NCI-H1417 treated with DMSO at 0.1 percent for 48 hours (cell line): ENCODE measurements around the gene ABL1.
"Not testable (repeated sequence)": the region's sequence is repeated elsewhere in the genome, so short reads cannot be mapped to it uniquely, and the experiment has no call there.

ENCODE experiments used
- DNase-seq: peaks from one replicate; lab custom pipeline; 2025; lab: John Stamatoyannopoulos, UW

Gene ABL1

DNA sequence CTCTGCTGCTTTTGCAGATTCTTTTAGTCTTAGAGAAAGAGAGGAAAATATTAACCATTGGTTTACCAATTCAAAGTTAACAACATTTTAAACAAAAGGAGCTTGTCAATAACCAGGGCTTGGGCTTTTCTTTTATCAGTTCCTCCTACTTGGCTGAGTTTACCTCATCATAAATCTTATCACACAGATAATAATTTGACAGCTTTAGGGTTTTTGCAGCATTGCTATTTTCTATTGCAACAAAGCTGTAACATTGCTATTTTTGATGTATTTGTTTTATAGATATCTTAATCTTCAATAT, 9.8 kb upstream of the ABL1 start:
- no peak for DNase-seq

DNA sequence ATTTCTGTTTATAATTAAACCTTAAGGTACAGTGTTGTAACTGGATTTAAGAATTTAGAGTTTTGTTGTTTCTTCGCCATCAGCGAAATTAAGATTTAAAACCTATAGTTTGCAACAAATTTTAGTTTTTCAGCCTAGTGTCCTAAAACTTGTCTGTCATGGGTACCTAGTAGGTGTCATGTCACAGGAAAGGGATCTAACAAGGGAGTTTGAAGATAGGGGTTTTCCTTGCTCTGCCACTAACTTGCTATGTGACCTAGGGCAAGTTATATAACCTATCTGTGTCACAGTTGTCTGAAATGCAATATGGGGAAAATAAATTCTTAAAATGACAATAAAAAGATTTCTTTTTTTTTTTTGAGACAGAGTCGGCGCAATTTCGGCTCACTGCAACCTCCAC, 9.2 kb upstream of the ABL1 start:
- no peak for DNase-seq

DNA sequence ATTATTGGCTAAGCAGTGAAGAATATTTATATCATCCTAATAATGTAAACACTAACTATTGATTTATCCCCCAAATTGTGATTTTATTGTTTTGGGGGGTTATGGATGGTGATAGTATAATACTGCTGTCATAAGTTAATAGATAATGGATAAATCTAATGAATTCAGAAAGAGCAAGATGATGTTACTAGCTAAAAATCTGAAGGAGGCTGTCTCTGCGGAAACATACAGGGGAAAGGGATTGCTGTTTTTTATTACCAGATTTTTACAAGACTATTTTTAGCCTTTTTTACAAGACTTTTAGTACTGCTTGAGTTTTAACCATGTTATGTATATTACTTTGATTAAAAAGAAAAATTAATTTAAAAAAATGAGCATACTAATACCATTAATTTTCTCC, 5.3 kb upstream of the ABL1 start:
- no peak for DNase-seq

DNA sequence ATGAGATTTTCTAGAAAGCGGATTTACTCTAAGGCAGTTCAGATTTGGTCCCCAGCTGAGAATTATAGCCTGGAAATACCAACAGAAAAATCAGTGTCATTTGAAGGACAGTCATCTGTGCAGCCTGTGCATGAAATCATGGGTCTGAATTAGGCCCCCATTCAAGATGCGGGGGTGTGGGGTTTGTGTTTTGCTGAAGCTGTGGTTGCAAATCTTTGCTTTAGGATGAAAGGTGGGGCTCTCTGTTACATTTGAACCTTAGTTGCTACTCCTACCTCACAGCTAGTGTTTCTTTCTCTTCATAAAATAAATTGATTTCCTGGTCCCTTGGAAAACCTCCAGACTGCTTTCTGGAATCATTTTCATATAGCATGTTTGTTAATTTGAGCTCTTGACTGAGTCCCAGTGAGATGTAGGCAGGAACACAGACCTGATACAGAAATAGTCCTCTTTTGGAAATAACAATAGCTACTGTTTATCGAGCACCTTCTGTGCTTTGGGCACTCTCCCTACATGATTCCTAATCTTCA, 4.8 kb upstream of the ABL1 start:
- no peak for DNase-seq

DNA sequence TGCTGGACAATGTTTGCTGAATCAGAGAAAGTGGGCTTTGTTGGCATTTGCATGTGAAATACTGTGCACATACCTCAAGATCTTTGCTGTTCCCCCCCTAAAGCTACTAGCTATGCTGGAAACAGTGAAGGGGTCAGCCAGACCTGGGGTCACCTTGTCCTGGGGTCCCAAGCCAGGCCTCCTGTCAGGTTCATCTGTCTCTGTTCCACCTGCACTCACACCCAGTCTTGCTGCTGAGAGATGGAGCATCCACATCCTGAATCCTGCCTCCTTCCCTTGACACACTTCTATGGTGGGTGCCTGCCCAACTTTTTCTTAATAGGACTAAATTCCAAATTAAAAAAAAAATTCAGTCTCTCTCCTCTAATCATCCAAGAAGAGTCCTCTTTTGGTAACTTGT, 4.0 kb upstream of the ABL1 start:
- DNase-seq = no peak

DNA sequence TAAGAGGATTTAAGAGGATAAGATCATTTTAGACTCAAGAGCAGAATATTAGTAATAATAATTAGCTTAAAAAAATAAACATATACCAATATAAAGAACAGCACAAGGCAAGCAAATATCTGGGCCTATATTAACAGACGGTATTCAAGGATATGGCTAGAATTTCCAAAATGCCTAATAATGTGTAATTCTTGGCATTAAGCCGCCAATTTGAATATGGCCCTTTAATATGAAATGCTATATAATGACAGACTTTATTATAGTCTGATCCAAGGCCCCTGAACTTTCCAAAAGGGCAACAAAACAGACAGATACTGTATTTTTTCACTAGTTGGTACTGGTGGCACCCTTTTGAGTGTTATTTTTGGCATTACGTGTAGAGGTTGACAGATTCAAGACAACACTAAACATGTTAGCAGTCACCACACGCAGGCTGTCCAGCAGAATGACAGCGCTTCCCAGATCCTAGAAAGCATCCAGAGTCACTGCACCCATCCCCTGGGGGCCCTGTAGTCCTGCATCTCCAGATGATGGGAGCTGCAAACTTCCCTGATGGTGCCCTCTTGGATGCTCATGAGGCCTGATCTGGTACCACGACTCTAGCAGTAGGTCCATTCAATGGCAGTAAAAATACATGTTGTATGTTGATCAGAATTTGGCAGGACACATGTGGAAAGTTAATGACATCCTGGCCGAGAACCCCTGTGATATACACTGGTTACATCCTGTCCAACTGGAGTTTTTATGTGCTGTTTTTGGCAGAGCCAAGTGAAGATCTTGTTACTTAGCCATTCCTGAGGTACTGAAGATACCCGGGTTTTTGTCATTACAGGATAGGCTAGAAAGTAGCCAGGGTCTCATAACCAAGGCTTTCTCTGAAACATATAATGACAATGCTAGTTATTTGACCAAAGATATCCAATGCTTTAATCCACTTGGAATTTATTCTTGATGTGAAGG, 1.7 kb upstream of the ABL1 start:
- no peak for DNase-seq

DNA sequence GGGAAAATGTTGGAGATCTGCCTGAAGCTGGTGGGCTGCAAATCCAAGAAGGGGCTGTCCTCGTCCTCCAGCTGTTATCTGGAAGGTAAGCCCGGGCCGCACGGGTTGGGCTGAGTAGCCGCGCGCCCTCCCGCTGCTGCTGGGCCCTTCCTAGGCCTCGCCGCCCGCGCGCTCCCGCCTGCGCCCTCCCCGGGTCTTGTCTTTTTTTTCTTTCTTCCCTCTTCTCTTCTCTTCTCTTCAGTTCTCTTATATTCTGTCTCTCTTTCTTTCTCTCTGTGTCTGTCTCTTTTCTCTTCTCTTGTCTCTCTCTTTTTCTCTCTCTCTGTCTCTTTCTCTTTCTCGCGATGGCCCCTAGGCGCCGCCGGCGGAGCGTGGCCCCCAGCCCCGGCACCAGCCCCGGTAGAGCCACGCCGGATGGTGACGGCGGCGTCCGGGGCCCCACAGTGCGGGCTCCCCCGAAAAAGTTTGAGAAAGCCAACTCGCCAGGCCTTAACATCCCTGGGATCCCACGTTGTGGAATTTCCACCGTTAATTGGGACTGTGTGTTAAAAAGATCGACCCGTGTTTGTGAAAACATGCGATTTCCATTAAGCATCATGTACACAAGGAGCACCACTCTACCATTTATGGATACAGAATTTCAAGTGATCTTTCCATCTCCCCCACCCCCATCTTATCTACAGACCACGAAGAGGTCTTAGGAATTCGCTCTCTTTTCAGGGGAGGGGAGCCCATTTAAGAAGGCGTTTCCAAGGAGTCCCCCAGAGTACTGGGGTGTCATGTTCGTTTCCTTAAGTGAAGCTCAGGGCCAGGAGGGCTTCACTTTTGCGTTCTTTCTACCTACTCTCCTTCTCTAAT, 616 bp downstream of the ABL1 start:
- no peak for DNase-seq

DNA sequence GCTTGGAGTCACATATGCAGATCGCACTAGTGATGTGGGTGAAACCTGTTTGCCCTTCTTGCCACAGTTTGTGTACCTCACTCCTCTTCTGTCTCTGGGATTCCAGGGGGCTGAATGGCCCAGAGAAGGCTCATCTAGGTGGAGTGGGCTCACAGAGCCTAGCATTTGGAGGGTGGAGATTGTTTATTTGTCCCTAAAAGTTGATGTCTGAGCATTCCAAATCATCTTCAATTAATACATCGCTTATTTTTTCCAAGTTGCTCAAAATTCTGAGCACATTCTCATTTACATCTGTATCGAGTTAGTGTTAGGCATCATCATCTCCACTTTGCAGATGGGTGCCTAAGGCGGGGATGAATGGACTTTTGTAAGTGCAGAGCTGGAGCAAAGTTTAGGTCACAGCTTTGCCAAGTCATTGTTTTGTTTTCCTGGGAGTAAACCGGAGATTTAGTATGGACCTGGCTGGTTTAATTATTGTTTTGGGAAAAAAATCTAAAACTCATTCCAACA, 2.0 kb downstream of the ABL1 start:
- no peak for DNase-seq

DNA sequence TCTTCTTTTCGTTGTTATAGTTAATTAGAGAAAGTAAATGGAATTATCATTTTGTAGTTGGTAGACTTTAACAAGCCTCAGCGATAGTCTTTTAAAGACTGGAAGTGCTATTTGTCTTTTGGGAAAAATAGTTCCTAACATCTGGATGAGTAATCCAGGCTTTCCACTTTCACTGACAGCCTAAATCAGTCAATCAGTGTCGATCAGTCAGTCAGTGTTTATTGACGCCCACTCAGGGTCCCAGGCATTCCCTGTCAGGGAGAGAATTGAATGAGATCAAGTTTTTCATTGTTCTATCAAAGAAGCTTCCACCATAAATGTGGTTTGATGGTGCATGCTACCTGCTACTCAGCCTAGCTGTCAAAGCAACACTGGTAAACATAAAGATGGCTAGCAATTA, 2.6 kb downstream of the ABL1 start:
- DNase-seq = no peak

DNA sequence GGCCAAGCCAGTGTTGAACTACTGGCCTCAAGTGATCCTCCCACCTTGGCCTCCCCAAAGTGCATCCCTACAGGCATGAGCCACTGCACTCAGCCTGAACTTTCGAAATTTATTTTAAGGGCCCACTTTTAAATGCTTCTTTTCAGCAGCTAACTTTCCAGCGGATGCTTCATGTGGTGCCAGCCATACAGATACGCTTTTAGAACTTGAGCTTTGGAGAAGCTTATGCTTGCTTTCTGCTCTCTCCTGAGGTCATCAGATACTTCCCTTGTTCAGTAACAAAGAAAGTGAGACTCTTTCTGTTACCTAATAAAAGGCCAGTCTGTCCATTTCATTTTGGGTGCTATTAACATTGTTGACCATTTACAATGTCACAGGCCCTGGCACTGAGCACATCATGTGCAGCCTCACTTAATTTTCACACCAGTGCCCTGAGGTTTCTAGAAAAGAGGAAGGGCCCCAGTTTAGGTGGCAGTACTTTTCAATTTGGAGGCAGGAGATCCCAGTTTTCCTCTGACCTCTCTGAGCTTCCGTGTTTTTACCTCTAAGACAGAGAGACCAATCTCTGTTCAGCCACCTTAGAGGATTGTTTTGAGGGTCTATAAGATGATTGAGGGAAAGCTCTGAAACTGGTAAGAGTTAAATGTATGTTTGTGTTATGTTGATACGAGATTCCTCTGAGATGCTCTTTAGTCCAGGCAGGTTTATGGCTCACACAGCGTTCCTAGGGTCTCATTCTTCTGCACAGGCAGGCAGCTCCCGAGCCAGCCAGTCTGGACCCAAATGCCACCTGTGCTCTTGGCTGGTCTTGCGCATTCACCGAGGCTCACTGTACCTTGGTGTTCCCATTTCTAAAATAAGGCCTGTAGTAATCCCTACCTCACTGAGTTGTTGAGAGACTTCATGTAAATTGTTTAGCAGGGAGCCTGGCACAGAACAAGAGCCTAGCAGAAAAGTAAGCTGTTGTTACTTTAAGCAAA, 4.4 kb downstream of the ABL1 start:
- DNase-seq = no peak

DNA sequence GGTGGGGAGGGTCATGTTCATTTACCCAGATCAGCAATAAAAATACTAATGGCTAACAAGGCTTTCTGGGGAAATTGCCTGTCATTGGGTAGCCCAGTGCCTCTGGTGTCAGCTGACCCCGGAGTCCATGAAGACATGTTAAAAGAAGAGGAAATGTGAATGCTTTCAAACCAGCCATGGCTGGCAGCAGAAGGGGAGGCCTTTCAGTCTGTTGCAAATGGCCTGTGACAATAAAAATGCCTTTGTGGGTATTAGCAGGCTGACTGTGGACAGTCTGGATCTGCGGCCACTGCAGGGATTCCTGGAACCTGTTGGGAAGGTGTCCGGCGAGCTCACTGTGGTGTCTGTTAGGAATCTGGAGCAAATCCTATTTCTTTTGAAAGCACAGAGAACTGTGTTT, 7.5 kb downstream of the ABL1 start:
- no peak for DNase-seq

DNA sequence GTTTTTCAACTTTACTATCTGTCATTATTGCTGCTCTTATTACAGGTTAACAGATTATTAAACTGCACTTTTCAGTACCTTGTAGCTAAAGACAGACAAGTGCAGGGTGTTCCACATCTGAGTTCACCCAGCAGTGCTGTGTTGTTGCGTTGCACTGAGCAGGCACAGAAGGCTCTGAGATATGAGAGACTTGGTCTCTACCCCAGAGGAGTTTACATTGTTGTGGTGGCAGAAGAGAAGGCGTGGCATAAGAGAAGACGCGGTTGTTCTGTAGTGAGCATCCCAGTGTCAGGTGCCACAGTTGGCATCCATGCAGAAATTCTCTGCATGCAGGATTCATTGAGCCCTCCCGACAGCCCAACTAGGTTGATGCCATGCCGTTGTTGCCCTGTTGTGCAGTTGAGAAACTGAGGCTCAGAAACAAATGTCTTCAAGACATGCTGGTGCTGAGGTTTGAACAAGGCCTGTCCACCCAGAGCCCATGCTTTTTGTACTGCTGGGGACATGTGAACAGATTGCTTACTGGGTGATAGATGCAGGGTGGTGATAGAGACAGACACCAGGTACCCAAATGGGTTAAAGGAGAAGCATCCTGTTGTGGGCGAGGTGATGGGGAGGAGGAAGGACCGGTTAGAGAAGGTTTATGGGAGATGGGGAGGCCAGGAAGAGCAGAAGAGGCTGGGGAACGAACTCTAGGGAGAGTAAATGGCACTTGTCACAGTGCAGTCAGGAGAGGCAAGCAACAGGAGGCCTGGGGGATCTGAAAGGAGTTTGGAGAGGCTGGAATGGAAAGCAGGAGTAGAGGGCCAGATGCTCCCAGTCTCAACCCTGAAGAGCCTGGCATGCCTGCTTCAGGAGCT, 8.2 kb downstream of the ABL1 start:
- no peak for DNase-seq

DNA sequence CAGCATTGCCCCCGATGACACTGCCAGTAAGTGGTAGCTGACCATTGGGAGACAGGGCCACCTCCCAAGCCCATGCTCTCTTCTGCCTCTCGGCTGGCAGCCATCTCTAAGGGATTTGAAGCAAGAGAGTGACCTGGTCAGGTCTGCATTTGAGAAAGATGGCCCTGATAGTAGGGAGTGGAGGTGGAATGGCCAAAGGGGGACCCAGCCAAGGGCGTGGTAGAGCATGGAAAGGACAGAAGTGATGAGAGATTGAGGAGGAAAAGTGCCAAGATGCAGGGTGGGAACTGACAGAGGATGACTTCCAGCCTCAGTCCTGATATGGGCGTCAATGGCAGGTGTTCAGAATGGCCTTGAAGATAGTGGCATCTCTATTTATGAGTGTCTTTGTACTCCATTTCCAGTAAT, 9.0 kb downstream of the ABL1 start:
- DNase-seq = no peak

DNA sequence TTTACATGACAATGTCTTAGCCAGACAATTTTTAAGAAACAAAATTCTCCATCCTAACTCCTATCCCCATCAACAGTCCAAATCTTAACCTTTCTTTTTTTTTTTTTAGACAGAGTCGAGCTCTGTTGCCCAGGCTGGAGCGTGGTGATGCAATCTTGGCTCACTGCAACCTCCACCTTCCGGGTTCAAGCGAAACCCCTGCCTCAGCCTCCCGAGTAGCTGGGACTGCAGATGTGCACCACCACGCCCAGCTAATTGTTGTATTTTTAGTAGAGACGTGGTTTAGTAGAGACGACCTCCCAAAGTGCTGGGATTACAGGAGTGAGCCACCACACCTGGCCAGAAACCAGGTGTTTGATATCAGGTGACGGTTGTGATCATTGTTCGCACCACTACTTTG, 10.2 kb downstream of the ABL1 start:
- DNase-seq = no peak

DNA sequence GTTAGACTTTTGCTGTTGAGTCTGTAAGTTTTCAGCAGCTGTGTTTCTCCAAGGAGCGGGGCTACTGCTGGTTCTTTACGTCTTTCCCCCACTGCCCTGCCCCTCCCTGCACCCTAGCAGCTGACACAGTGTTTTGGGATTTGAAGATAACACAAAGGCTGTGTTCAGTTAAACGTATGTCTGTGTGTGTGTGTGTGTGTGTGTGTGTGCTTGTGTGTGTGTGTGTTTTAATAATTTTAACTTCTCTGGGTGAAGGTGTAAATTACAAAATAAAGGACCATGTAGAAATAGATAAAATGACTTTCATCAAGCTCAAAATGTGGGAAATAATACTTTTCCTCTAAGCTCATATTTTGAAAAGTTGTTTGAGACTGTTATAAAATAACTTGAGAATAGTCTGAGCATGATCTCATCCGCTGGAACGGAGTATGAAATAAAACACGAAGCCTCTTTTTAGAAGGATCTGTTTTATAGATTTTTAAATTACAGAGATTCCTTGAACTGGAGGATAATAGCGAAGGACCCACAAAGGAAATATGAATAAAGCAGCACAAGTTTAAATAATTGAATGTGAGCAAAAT, 10.9 kb downstream of the ABL1 start:
- DNase-seq = no peak

DNA sequence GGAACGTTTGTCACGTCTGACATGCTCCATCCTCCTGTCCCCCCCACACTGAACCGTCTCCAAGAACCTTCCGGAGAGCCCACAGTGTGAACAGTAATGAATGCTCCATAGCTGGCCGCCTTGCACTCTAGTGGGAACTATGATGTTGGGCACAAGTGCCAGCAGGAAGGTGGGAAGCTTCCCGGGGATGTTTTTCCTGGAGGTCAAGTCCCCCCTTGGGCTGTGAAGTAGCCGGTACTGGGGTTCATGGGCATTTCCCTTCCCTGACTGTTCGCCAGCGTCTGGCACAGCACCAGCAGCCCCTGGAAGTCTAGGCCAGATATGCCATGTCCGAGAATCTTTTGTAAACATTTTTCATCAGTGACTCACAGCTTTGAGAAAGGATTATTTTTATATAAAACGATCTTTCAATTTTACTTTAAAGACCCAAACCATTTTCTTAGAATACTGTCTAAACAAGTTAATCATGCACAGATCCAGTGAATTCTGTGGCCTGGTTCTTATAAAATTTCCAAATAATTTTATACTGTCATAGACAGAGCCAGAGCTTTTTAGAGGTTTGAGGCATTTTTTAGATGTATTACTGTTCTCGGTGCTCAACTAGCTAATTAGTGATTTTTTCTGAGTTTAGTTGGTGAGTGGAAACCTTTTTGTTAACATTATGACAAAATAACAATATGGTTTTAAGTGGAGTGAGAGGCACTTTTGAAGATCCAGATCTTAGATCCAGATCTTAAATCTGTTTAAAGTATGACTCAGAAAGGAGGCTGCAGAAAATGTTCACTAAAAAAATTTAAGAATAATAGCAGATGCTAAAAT, 11.6 kb downstream of the ABL1 start:
- DNase-seq = no peak

DNA sequence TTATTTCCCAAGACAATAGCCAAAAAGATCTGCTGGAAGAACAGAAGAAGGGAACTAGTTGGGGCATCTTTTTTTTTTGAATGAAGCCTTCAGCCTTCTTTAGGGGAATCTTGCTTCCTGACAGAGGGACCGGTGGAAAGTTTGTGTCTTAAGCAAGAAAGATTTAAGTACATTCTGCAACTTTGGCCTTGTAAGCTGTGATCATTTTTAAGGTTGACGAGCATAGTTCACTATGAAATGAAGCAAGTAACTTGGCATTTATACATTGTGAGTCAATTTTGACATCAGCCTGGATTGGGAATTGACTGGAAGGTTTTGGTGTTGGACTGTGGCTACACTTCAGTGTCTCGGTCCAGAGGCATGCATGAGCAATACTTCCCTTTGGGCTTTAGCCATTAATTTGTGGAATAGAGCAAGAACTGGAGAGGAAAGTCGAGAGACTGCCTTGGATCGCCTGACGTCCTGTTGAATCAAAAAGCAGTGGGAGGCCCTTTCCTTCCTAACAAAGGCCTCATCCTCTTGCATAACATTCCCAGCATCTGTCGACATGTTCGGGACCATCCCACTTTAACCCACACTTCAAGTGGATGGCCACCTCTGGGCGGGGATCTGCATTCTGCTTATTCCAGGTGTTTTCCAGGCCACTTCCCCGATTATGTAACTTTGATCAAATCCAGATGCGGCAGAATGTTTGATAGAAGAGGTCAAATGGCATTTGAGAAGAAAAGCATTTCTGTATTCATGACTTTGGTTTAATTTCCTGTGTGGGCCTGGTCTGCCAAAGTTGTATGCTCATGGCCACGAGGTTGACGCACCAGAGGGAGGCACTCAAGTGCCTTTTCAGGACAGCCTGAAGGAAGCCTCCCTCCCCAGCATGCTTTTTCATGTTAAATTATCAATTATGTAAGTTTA, 12.5 kb downstream of the ABL1 start:
- no peak for DNase-seq

DNA sequence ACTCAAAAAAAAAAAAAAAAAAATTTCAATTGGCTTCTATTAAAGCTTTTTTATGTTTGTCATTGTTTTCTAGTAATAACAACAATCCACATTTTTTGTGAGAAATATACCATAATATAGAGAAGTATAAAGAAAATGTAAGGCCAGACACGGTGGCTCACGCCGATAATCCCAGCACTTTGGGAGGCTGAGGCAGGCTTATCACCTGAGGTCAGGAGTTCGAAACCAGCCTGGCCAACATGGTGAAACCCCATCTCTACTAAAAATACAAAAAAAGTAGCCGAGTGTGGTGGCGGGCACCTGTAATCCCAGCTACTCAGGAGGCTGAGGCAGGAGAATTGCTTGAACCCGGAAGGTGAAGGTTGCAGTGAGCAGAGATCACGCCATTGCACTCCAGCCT, 13.5 kb downstream of the ABL1 start:
- DNase-seq = not testable (repeated sequence)
